Retinal pigment epithelial cell (primary cell): ENCODE measurements around the gene NF2.

ENCODE experiments used
- DNase-seq: peaks from one replicate; pipeline ENCODE4 v3.0.0-alpha.2; 2010; ENCODE audit warnings: low read depth
- H3K4me3 ChIP-seq: 2 replicates; pipeline ENCODE4 v1.5.1; 2011; ENCODE audit warnings: mild to moderate bottlenecking, low read length, control low read depth, moderate library complexity
- CTCF ChIP-seq: conservative IDR thresholded peaks from 2 replicates; pipeline ENCODE4 v1.5.1; 2011; ENCODE audit warnings: low read depth, low read length, control low read depth, inconsistent platforms

The NF2 gene

GRCh38 chr22:29615705-29616327 is 12.4 kb downstream of the NF2 start:
- TF ChIP-seq CTCF, result no peak
- H3K4me3 ChIP-seq, result no peak overlapping the region
- no peak for DNase-seq

GRCh38 chr22:29617922-29618629 is 14.6 kb downstream of the NF2 start:
- TF ChIP-seq CTCF, result no peak
- H3K4me3 ChIP-seq, result no peak overlapping the region
- DNase-seq, result no peak

- TF ChIP-seq CTCF, result no peak
- H3K4me3 ChIP-seq, result no peak overlapping the region
- peak; percentile 92 for DNase-seq
Observed at GRCh38 chr22:29621761-29622526, 18.5 kb downstream of the NF2 start.

GRCh38 chr22:29623059-29623458 is 19.6 kb downstream of the NF2 start:
- TF ChIP-seq CTCF, result no peak
- no peak overlapping the region for H3K4me3 ChIP-seq
- no peak for DNase-seq

GRCh38 chr22:29623553-29624169 is 20.2 kb downstream of the NF2 start:
- TF ChIP-seq CTCF, result no peak
- no peak for DNase-seq
- no peak overlapping the region for H3K4me3 ChIP-seq

GRCh38 chr22:29625090-29625825 is 21.8 kb downstream of the NF2 start:
- no peak overlapping the region for H3K4me3 ChIP-seq
- no peak for DNase-seq
- peak; percentile 93 for TF ChIP-seq CTCF
